ENCODE measurements around the gene NT5DC1. TPM values are rescaled to one million over a fixed set of nuclear protein-coding genes. Genes with fewer than 3 reads are reported as not detected.

The NT5DC1 gene
- total RNA-seq, 1 donor from 2014 or later, result 4.9 TPM

Other genes with a start within 250 kb of the NT5DC1 start
- under 0.01 and 0.13 TPM in 2 replicates for gene FRK, start 40.0 kb upstream of the NT5DC1 start, total RNA-seq
- gene COL10A1, start 25.3 kb downstream of the NT5DC1 start, total RNA-seq, result not detected in 2 replicates
- 5.9 and 9.2 TPM in 2 replicates for gene TSPYL4, start 153.2 kb downstream of the NT5DC1 start, total RNA-seq
- gene TSPYL1, start 179.1 kb downstream of the NT5DC1 start, total RNA-seq, result 54.9 and 65.7 TPM in 2 replicates

All from dermis microvascular lymphatic vessel endothelial cell (primary cell).